ENCODE results near the gene CYB5D1.

DNA sequence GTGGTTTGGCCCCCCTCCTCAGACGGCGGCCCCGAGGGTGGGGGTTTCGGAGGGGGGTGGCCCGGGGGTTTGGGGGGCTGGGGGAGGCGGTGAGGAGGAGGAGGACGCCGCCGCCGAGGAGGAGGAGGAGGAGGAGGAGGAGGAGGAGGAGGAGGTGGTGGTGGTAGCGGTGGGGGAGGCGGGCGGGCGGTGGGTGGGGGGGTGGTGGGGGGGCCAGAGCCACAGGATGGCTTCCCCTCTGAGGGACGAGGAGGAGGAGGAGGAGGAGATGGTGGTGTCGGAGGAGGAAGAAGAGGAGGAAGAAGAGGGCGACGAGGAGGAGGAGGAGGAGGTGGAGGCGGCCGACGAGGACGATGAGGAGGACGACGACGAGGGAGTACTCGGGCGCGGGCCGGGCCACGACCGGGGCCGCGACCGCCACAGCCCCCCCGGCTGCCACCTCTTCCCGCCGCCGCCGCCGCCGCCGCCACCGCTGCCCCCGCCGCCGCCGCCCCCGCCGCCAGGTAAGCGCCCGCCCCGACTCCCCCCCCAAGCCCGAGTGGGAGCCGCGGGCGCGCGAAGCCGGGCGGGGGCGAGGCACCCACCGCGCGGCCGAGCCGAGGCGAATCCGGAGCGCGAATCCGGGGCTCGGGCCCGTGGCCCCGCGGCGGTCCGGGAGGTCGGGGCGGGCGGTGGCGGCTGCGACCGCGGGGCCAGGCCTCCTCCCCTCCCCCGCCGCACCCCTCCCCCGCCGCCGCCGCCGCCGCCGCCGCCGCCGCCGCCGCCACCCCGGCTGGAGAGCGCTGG, 27.0 kb downstream of the CYB5D1 start:
- TF ChIP-seq, protein P1, sequence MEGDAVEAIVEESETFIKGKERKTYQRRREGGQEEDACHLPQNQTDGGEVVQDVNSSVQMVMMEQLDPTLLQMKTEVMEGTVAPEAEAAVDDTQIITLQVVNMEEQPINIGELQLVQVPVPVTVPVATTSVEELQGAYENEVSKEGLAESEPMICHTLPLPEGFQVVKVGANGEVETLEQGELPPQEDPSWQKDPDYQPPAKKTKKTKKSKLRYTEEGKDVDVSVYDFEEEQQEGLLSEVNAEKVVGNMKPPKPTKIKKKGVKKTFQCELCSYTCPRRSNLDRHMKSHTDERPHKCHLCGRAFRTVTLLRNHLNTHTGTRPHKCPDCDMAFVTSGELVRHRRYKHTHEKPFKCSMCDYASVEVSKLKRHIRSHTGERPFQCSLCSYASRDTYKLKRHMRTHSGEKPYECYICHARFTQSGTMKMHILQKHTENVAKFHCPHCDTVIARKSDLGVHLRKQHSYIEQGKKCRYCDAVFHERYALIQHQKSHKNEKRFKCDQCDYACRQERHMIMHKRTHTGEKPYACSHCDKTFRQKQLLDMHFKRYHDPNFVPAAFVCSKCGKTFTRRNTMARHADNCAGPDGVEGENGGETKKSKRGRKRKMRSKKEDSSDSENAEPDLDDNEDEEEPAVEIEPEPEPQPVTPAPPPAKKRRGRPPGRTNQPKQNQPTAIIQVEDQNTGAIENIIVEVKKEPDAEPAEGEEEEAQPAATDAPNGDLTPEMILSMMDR (IDR thresholded peaks at IDR 0.05): no peak
- TF ChIP-seq EP300 (IDR thresholded peaks at IDR 0.05): no peak

Data from ovary (tissue), 3 donors.